SK-N-MC (cell line): ENCODE results near the gene MYO5A.

Experiments used
- EZH2 ChIP-seq: fragments of 200-600 bp; sonication (generic); IDR thresholded peaks from one replicate; pipeline ENCODE4 v1.6.1; 2017; ENCODE audit warnings: antibody characterized with exemption
- FOXP2 ChIP-seq: optimal IDR thresholded peaks from 2 replicates; pipeline ENCODE3; 2011; ENCODE audit warnings: mild to moderate bottlenecking, moderate library complexity; ENCODE audit not compliant: insufficient read depth; ENCODE audit errors: extremely low read length, control extremely low read depth
- POLR2AphosphoS5 ChIP-seq: IDR thresholded peaks from 2 replicates; pipeline ENCODE4 v1.6.1; 2012; ENCODE audit warnings: mild to moderate bottlenecking, low read depth, low read length, borderline replicate concordance

GRCh38 chr15:52392008-52392687 lies 136.5 kb downstream of the MYO5A start:
- TF ChIP-seq EZH2 (no peak), POLR2AphosphoS5 (no peak), FOXP2 (peak; percentile 38)
